ENCODE data around the gene GLIS1.

Gene GLIS1

GRCh38 chr1:53777272-53777671, 38.3 kb upstream of the GLIS1 start:
- 100% methylated on average over 1 of the region's 1 CpG for WGBS

GRCh38 chr1:53771648-53772047, 32.7 kb upstream of the GLIS1 start:
- Histone ChIP-seq H2AFZ (ENCODE audit: low read depth, low read length) (no peak overlapping the region), H2BK15ac (ENCODE audit: low read depth, poor library complexity, severe bottlenecking) (no peak overlapping the region), H3K4me1 (ENCODE audit: control insufficient read depth, insufficient read depth, low read depth, low read length) (no peaks in the 10 kb centered on the region), H3K9me3 (ENCODE audit: control insufficient read depth, low read length) (no peaks in the 10 kb centered on the region), H3K4ac (ENCODE audit: low read depth in 1 of 2, low read length in 2 of 2) (no peak overlapping the region), H3K9ac (ENCODE audit: low read length) (peak overlapping the region; percentile 50), H3K18ac (ENCODE audit: low read depth in 1 of 2, low read length in 2 of 2) (no peak overlapping the region), H3K4me2 (ENCODE audit: low read length, poor library complexity, severe bottlenecking) (no peak overlapping the region), H3K36me3 (ENCODE audit: control insufficient read depth in 1 of 2, insufficient read depth in 2 of 2, low read depth in 1 of 2, low read length in 2 of 2) (no peaks in the 10 kb centered on the region), H2BK5ac (ENCODE audit: low read depth, low read length, poor library complexity, severe bottlenecking) (no peak overlapping the region), H3K27me3 (ENCODE audit: control insufficient read depth in 1 of 2, insufficient read depth in 1 of 2, low read length in 2 of 2) (no peaks in the 10 kb centered on the region), H2BK120ac (ENCODE audit: low read depth, low read length) (no peak overlapping the region), H3K23ac (ENCODE audit: low read length in 2 of 2) (no peak overlapping the region), H3K4me3 (ENCODE audit: insufficient read depth in 1 of 2, low read depth in 1 of 2, low read length in 2 of 2) (no peak overlapping the region), H2AK5ac (ENCODE audit: low read length, severe bottlenecking) (no peak overlapping the region), H4K8ac (ENCODE audit: low read length) (no peak overlapping the region), H2BK12ac (ENCODE audit: low read length in 2 of 2) (no peak overlapping the region), H3K14ac (ENCODE audit: low read length in 2 of 2) (no peak overlapping the region), H3K79me1 (replicated peaks; ENCODE audit: low read length, poor library complexity, severe bottlenecking) (peaks cover 3% of the 10 kb centered on the region), H4K91ac (ENCODE audit: low read length) (no peak overlapping the region), H3K27ac (ENCODE audit: low read length, poor library complexity, severe bottlenecking) (no peak overlapping the region)
- WGBS: no CpG with 5 or more reads among the region's 2 CpGs
- DNase-seq: peak; percentile 91

More at GRCh38 chr1:53777272-53777671, 38.3 kb upstream of the GLIS1 start:
- Histone ChIP-seq H3K4me2 (ENCODE audit: low read length, poor library complexity, severe bottlenecking) (no peak overlapping the region), H3K27me3 (ENCODE audit: control insufficient read depth in 1 of 2, insufficient read depth in 1 of 2, low read length in 2 of 2) (no peaks in the 10 kb centered on the region), H3K14ac (ENCODE audit: low read length in 2 of 2) (no peak overlapping the region), H3K9me3 (ENCODE audit: control insufficient read depth, low read length) (no peaks in the 10 kb centered on the region), H4K8ac (ENCODE audit: low read length) (no peak overlapping the region), H3K4me1 (ENCODE audit: control insufficient read depth, insufficient read depth, low read depth, low read length) (no peaks in the 10 kb centered on the region), H2BK12ac (ENCODE audit: low read length in 2 of 2) (no peak overlapping the region), H2AK5ac (ENCODE audit: low read length, severe bottlenecking) (no peak overlapping the region), H2AFZ (ENCODE audit: low read depth, low read length) (no peak overlapping the region), H3K4ac (ENCODE audit: low read depth in 1 of 2, low read length in 2 of 2) (no peak overlapping the region), H3K27ac (ENCODE audit: low read length, poor library complexity, severe bottlenecking) (no peak overlapping the region), H2BK5ac (ENCODE audit: low read depth, low read length, poor library complexity, severe bottlenecking) (no peak overlapping the region), H3K18ac (ENCODE audit: low read depth in 1 of 2, low read length in 2 of 2) (no peak overlapping the region), H4K91ac (ENCODE audit: low read length) (no peak overlapping the region), H3K79me1 (replicated peaks; ENCODE audit: low read length, poor library complexity, severe bottlenecking) (peaks cover 3% of the 10 kb centered on the region), H2BK120ac (ENCODE audit: low read depth, low read length) (no peak overlapping the region), H3K9ac (ENCODE audit: low read length) (no peak overlapping the region), H3K4me3 (ENCODE audit: insufficient read depth in 1 of 2, low read depth in 1 of 2, low read length in 2 of 2) (no peak overlapping the region), H3K23ac (ENCODE audit: low read length in 2 of 2) (no peak overlapping the region), H2BK15ac (ENCODE audit: low read depth, poor library complexity, severe bottlenecking) (no peak overlapping the region), H3K36me3 (ENCODE audit: control insufficient read depth in 1 of 2, insufficient read depth in 2 of 2, low read depth in 1 of 2, low read length in 2 of 2) (peaks cover 4 to 5% of the 10 kb centered on the region in 2 experiments)
- no peak for DNase-seq

GRCh38 chr1:53769780-53770179, 30.8 kb upstream of the GLIS1 start:
- Histone ChIP-seq H3K18ac (ENCODE audit: low read depth in 1 of 2, low read length in 2 of 2) (no peak overlapping the region), H3K79me1 (replicated peaks; ENCODE audit: low read length, poor library complexity, severe bottlenecking) (peaks cover 1% of the 10 kb centered on the region), H3K4me2 (ENCODE audit: low read length, poor library complexity, severe bottlenecking) (no peak overlapping the region), H3K4me3 (ENCODE audit: insufficient read depth in 1 of 2, low read depth in 1 of 2, low read length in 2 of 2) (no peak overlapping the region), H3K4ac (ENCODE audit: low read depth in 1 of 2, low read length in 2 of 2) (no peak overlapping the region), H2AK5ac (ENCODE audit: low read length, severe bottlenecking) (no peak overlapping the region), H3K27me3 (ENCODE audit: control insufficient read depth in 1 of 2, insufficient read depth in 1 of 2, low read length in 2 of 2) (no peaks in the 10 kb centered on the region), H2BK120ac (ENCODE audit: low read depth, low read length) (no peak overlapping the region), H3K9ac (ENCODE audit: low read length) (no peak overlapping the region), H3K9me3 (ENCODE audit: control insufficient read depth, low read length) (no peaks in the 10 kb centered on the region), H3K14ac (ENCODE audit: low read length in 2 of 2) (no peak overlapping the region), H3K27ac (ENCODE audit: low read length, poor library complexity, severe bottlenecking) (no peak overlapping the region), H3K36me3 (ENCODE audit: control insufficient read depth in 1 of 2, insufficient read depth in 2 of 2, low read depth in 1 of 2, low read length in 2 of 2) (no peaks in the 10 kb centered on the region), H4K8ac (ENCODE audit: low read length) (no peak overlapping the region), H2BK5ac (ENCODE audit: low read depth, low read length, poor library complexity, severe bottlenecking) (no peak overlapping the region), H2BK15ac (ENCODE audit: low read depth, poor library complexity, severe bottlenecking) (no peak overlapping the region), H3K4me1 (ENCODE audit: control insufficient read depth, insufficient read depth, low read depth, low read length) (no peaks in the 10 kb centered on the region), H2AFZ (ENCODE audit: low read depth, low read length) (no peak overlapping the region), H4K91ac (ENCODE audit: low read length) (no peak overlapping the region), H2BK12ac (ENCODE audit: low read length in 2 of 2) (no peak overlapping the region), H3K23ac (ENCODE audit: low read length in 2 of 2) (no peak overlapping the region)
- DNase-seq: peak; percentile 82
- WGBS: no CpG with 5 or more reads among the region's 1 CpG

- WGBS: no CpG with 5 or more reads among the region's 1 CpG
- Histone ChIP-seq H2BK5ac (ENCODE audit: low read depth, low read length, poor library complexity, severe bottlenecking) (no peak overlapping the region), H2AK5ac (ENCODE audit: low read length, severe bottlenecking) (no peak overlapping the region), H4K91ac (ENCODE audit: low read length) (no peak overlapping the region), H2AFZ (ENCODE audit: low read depth, low read length) (no peak overlapping the region), H3K18ac (ENCODE audit: low read depth in 1 of 2, low read length in 2 of 2) (no peak overlapping the region), H3K9me3 (ENCODE audit: control insufficient read depth, low read length) (no peaks in the 10 kb centered on the region), H2BK15ac (ENCODE audit: low read depth, poor library complexity, severe bottlenecking) (no peak overlapping the region), H2BK120ac (ENCODE audit: low read depth, low read length) (no peak overlapping the region), H3K4me1 (ENCODE audit: control insufficient read depth, insufficient read depth, low read depth, low read length) (no peaks in the 10 kb centered on the region), H3K36me3 (ENCODE audit: control insufficient read depth in 1 of 2, insufficient read depth in 2 of 2, low read depth in 1 of 2, low read length in 2 of 2) (no peaks in the 10 kb centered on the region), H2BK12ac (ENCODE audit: low read length in 2 of 2) (no peak overlapping the region), H3K4me2 (ENCODE audit: low read length, poor library complexity, severe bottlenecking) (no peak overlapping the region), H4K8ac (ENCODE audit: low read length) (no peak overlapping the region), H3K79me1 (replicated peaks; ENCODE audit: low read length, poor library complexity, severe bottlenecking) (peaks cover 1% of the 10 kb centered on the region), H3K23ac (ENCODE audit: low read length in 2 of 2) (no peak overlapping the region), H3K9ac (ENCODE audit: low read length) (no peak overlapping the region), H3K14ac (ENCODE audit: low read length in 2 of 2) (no peak overlapping the region), H3K4ac (ENCODE audit: low read depth in 1 of 2, low read length in 2 of 2) (no peak overlapping the region), H3K27me3 (ENCODE audit: control insufficient read depth in 1 of 2, insufficient read depth in 1 of 2, low read length in 2 of 2) (no peaks in the 10 kb centered on the region), H3K27ac (ENCODE audit: low read length, poor library complexity, severe bottlenecking) (no peak overlapping the region), H3K4me3 (ENCODE audit: insufficient read depth in 1 of 2, low read depth in 1 of 2, low read length in 2 of 2) (no peak overlapping the region)
- DNase-seq: no peak
Observed at GRCh38 chr1:53769184-53769583, 30.2 kb upstream of the GLIS1 start.
